Stimulated activated memory B cell treated with anti-CD40 and anti-IgM and Interleukin-4, amounts not matched to agents 10 μg/mL and 1 μg/mL and 100 μg/mL, for 72 hours (primary cell): Measurements from ENCODE around the gene POLDIP2.

Source experiments
- ATAC-seq: fragments of 150-1000 bp; cut with Tn5 transposase; 2 replicates; pipeline ENCODE4 v1.10.0; 2021
- H3K27ac Mint-ChIP-seq: one replicate; pipeline ENCODE4 v1.8.0; 2022; ENCODE audit warnings: mild to moderate bottlenecking, mixed read lengths
- H3K27me3 Mint-ChIP-seq: one replicate; pipeline ENCODE4 v1.8.0; 2022; ENCODE audit warnings: mixed read lengths
- H3K36me3 Mint-ChIP-seq: one replicate; pipeline ENCODE4 v1.8.0; 2022; ENCODE audit warnings: mixed read lengths
- H3K4me1 Mint-ChIP-seq: one replicate; pipeline ENCODE4 v1.8.0; 2022; ENCODE audit warnings: mixed read lengths
- H3K4me3 Mint-ChIP-seq: one replicate; pipeline ENCODE4 v1.8.0; 2022; ENCODE audit warnings: mild to moderate bottlenecking, moderate library complexity, mixed read lengths
- H3K9me3 Mint-ChIP-seq: one replicate; pipeline ENCODE4 v1.8.0; 2022; ENCODE audit warnings: mixed read lengths

The POLDIP2 gene

GRCh38 chr17:28357061-28357900 is at the start of gene POLDIP2:
Gene POLDIP2 (minus strand): TSS chr17:28357527. CDS start chr17:28357448, 79 bp downstream.
- H3K9me3 Mint-ChIP-seq, result no peaks in the 10 kb centered on the region
- peaks cover 31% of the 10 kb centered on the region for H3K4me1 Mint-ChIP-seq
- peak within 1 kb of the TSS; percentile 95 for H3K4me3 Mint-ChIP-seq
- ATAC-seq, result peak; percentile 100
- H3K27ac Mint-ChIP-seq, result peak within 1 kb of the TSS; percentile 97
- peaks cover 40% of the 10 kb centered on the region for H3K36me3 Mint-ChIP-seq
- no peaks in the 10 kb centered on the region for H3K27me3 Mint-ChIP-seq

GRCh38 chr17:28406473-28406814 is 49.1 kb upstream of the POLDIP2 start:
- peak overlapping the region; percentile 67 for H3K4me3 Mint-ChIP-seq
- H3K9me3 Mint-ChIP-seq, result no peaks in the 10 kb centered on the region
- H3K36me3 Mint-ChIP-seq, result no peaks in the 10 kb centered on the region
- no peak overlapping the region for H3K27ac Mint-ChIP-seq
- ATAC-seq, result no peak
- H3K4me1 Mint-ChIP-seq, result peaks cover 25% of the 10 kb centered on the region
- H3K27me3 Mint-ChIP-seq, result no peaks in the 10 kb centered on the region

GRCh38 chr17:28405632-28406472 is 48.5 kb upstream of the POLDIP2 start, which contains the start of gene SLC46A1:
Gene SLC46A1 (minus strand): TSS chr17:28406212. CDS start chr17:28406114, 98 bp downstream.
- Mint-ChIP-seq H3K9me3 (no peaks in the 10 kb centered on the region), H3K27ac (peak within 1 kb of the TSS; percentile 19), H3K4me3 (peak within 1 kb of the TSS; percentile 83), H3K36me3 (no peaks in the 10 kb centered on the region), H3K27me3 (no peaks in the 10 kb centered on the region), H3K4me1 (peaks cover 25% of the 10 kb centered on the region)
- ATAC-seq, result peak; percentile 87

- H3K9me3 Mint-ChIP-seq, result no peaks in the 10 kb centered on the region
- H3K4me1 Mint-ChIP-seq, result peaks cover 25% of the 10 kb centered on the region
- H3K4me3 Mint-ChIP-seq, result peak overlapping the region; percentile 83
- no peaks in the 10 kb centered on the region for H3K27me3 Mint-ChIP-seq
- H3K36me3 Mint-ChIP-seq, result no peaks in the 10 kb centered on the region
- H3K27ac Mint-ChIP-seq, result peak overlapping the region; percentile 19
- ATAC-seq, result no peak
Observed at GRCh38 chr17:28404812-28405570, 47.7 kb upstream of the POLDIP2 start.

GRCh38 chr17:28404461-28404811 is 47.1 kb upstream of the POLDIP2 start:
- no peak overlapping the region for H3K4me3 Mint-ChIP-seq
- H3K4me1 Mint-ChIP-seq, result peaks cover 25% of the 10 kb centered on the region
- no peaks in the 10 kb centered on the region for H3K9me3 Mint-ChIP-seq
- H3K27me3 Mint-ChIP-seq, result no peaks in the 10 kb centered on the region
- no peaks in the 10 kb centered on the region for H3K36me3 Mint-ChIP-seq
- no peak overlapping the region for H3K27ac Mint-ChIP-seq
- no peak for ATAC-seq

- Mint-ChIP-seq H3K9me3 (no peaks in the 10 kb centered on the region), H3K27me3 (no peaks in the 10 kb centered on the region), H3K27ac (peak overlapping the region; percentile 17), H3K4me1 (peaks cover 25% of the 10 kb centered on the region), H3K4me3 (no peak overlapping the region), H3K36me3 (no peaks in the 10 kb centered on the region)
- no peak for ATAC-seq
Observed at GRCh38 chr17:28404007-28404406, 46.7 kb upstream of the POLDIP2 start.

GRCh38 chr17:28402844-28403243 is 45.5 kb upstream of the POLDIP2 start:
- Mint-ChIP-seq H3K4me1 (peaks cover 33% of the 10 kb centered on the region), H3K4me3 (no peak overlapping the region), H3K27me3 (no peaks in the 10 kb centered on the region), H3K27ac (no peak overlapping the region), H3K36me3 (peaks cover 5% of the 10 kb centered on the region), H3K9me3 (no peaks in the 10 kb centered on the region)
- no peak for ATAC-seq

- Mint-ChIP-seq H3K4me3 (no peak overlapping the region), H3K36me3 (peaks cover 11% of the 10 kb centered on the region), H3K27ac (no peak overlapping the region), H3K27me3 (no peaks in the 10 kb centered on the region), H3K4me1 (peaks cover 36% of the 10 kb centered on the region), H3K9me3 (no peaks in the 10 kb centered on the region)
- ATAC-seq, result no peak
Observed at GRCh38 chr17:28402224-28402630, 44.9 kb upstream of the POLDIP2 start.

GRCh38 chr17:28399808-28400207 is 42.5 kb upstream of the POLDIP2 start:
- Mint-ChIP-seq H3K4me3 (no peak overlapping the region), H3K27ac (no peak overlapping the region), H3K36me3 (peaks cover 11% of the 10 kb centered on the region), H3K9me3 (no peaks in the 10 kb centered on the region), H3K27me3 (no peaks in the 10 kb centered on the region), H3K4me1 (peaks cover 24% of the 10 kb centered on the region)
- no peak for ATAC-seq

GRCh38 chr17:28398280-28398981 is 41.1 kb upstream of the POLDIP2 start:
- peak; percentile 63 for ATAC-seq
- no peak overlapping the region for H3K4me3 Mint-ChIP-seq
- no peaks in the 10 kb centered on the region for H3K9me3 Mint-ChIP-seq
- H3K27me3 Mint-ChIP-seq, result no peaks in the 10 kb centered on the region
- H3K36me3 Mint-ChIP-seq, result peaks cover 19% of the 10 kb centered on the region
- peak overlapping the region; percentile 46 for H3K27ac Mint-ChIP-seq
- H3K4me1 Mint-ChIP-seq, result peaks cover 11% of the 10 kb centered on the region

GRCh38 chr17:28397687-28398279 is 40.5 kb upstream of the POLDIP2 start:
- Mint-ChIP-seq H3K4me3 (no peak overlapping the region), H3K27me3 (no peaks in the 10 kb centered on the region), H3K27ac (peak overlapping the region; percentile 46), H3K4me1 (peaks cover 11% of the 10 kb centered on the region), H3K9me3 (no peaks in the 10 kb centered on the region), H3K36me3 (peaks cover 19% of the 10 kb centered on the region)
- no peak for ATAC-seq

GRCh38 chr17:28397275-28397674 is 39.9 kb upstream of the POLDIP2 start:
- no peaks in the 10 kb centered on the region for H3K27me3 Mint-ChIP-seq
- no peaks in the 10 kb centered on the region for H3K9me3 Mint-ChIP-seq
- no peak overlapping the region for H3K27ac Mint-ChIP-seq
- no peak for ATAC-seq
- no peak overlapping the region for H3K4me3 Mint-ChIP-seq
- H3K36me3 Mint-ChIP-seq, result peaks cover 19% of the 10 kb centered on the region
- peaks cover 11% of the 10 kb centered on the region for H3K4me1 Mint-ChIP-seq

GRCh38 chr17:28396635-28397239 is 39.4 kb upstream of the POLDIP2 start:
- no peak overlapping the region for H3K27ac Mint-ChIP-seq
- no peak for ATAC-seq
- no peaks in the 10 kb centered on the region for H3K9me3 Mint-ChIP-seq
- H3K4me1 Mint-ChIP-seq, result peaks cover 11% of the 10 kb centered on the region
- peaks cover 19% of the 10 kb centered on the region for H3K36me3 Mint-ChIP-seq
- H3K4me3 Mint-ChIP-seq, result no peak overlapping the region
- H3K27me3 Mint-ChIP-seq, result no peaks in the 10 kb centered on the region

- no peaks in the 10 kb centered on the region for H3K27me3 Mint-ChIP-seq
- H3K36me3 Mint-ChIP-seq, result peaks cover 27% of the 10 kb centered on the region
- no peaks in the 10 kb centered on the region for H3K9me3 Mint-ChIP-seq
- no peak for ATAC-seq
- no peak overlapping the region for H3K4me3 Mint-ChIP-seq
- no peak overlapping the region for H3K27ac Mint-ChIP-seq
- H3K4me1 Mint-ChIP-seq, result peaks cover 11% of the 10 kb centered on the region
Observed at GRCh38 chr17:28395968-28396367, 38.6 kb upstream of the POLDIP2 start.
